ENCODE results near the gene ZFX. TPM values are rescaled to one million over a fixed set of nuclear protein-coding genes. Genes with fewer than 3 reads are reported as not detected.

Gene ZFX
- total RNA-seq, 4 donors from 2014 or later: 19.2 to 88.0 (median 49.5) TPM

- no peak for DNase-seq
- Histone ChIP-seq H3K27me3 (no peaks in the 10 kb centered on the region), H3K9me3 (no peaks in the 10 kb centered on the region), H3K36me3 (peaks cover 0 to 19% (median 5%) of the 10 kb centered on the region in 3 donors), H3K27ac (no peak overlapping the region), H3K4me3 (no peak overlapping the region), H3K4me1 (peaks cover 8 to 45% (median 18%) of the 10 kb centered on the region in 3 donors)
- intact Hi-C loops (cut with DNase I): no loop called here
- TF ChIP-seq POLR2A (IDR thresholded peaks at IDR 0.05) (no peak), CTCF (IDR thresholded peaks at IDR 0.05) (no peak)
- WGBS, 2 donors: 50 to 58% methylated on average over 2 to 3 of the region's 3 CpGs
Observed at GRCh38 chrX:24169211-24169610, 19.7 kb downstream of the ZFX start.

- H3K27ac ChIP-seq: no peak overlapping the region
- no peak for DNase-seq
- no peaks in the 10 kb centered on the region for H3K27me3 ChIP-seq
- no peak for TF ChIP-seq POLR2A (IDR thresholded peaks at IDR 0.05)
- TF ChIP-seq CTCF (IDR thresholded peaks at IDR 0.05): no peak
- WGBS, 2 donors: 77 to 86% methylated on average over 7 to 10 of the region's 11 CpGs
- intact Hi-C loops (cut with DNase I): no loop called here
- H3K9me3 ChIP-seq: no peaks in the 10 kb centered on the region
- H3K36me3 ChIP-seq: peaks cover 0 to 59% (median 26%) of the 10 kb centered on the region in 3 donors
- H3K4me3 ChIP-seq: no peak overlapping the region
- H3K4me1 ChIP-seq: peaks cover 8 to 27% (median 15%) of the 10 kb centered on the region in 3 donors
Observed at GRCh38 chrX:24173115-24173847, 23.8 kb downstream of the ZFX start.

GRCh38 chrX:24175276-24175675, 25.7 kb downstream of the ZFX start:
- intact Hi-C loops (cut with DNase I): no loop called here
- Histone ChIP-seq H3K9me3 (no peaks in the 10 kb centered on the region), H3K4me3 (no peak overlapping the region), H3K27ac (no peak overlapping the region), H3K36me3 (peaks cover 6 to 77% (median 36%) of the 10 kb centered on the region in 3 donors), H3K4me1 (peaks cover 0 to 7% (median 6%) of the 10 kb centered on the region in 3 donors), H3K27me3 (no peaks in the 10 kb centered on the region)
- TF ChIP-seq POLR2A (IDR thresholded peaks at IDR 0.05) (no peak), CTCF (IDR thresholded peaks at IDR 0.05) (no peak)
- no peak for DNase-seq
- 44 to 63% methylated on average over 1 of the region's 1 CpG for WGBS, 2 donors

- no peak for TF ChIP-seq CTCF (IDR thresholded peaks at IDR 0.05)
- TF ChIP-seq POLR2A (IDR thresholded peaks at IDR 0.05): no peak
- WGBS, 2 donors: 97% methylated on average over 8 of the region's 8 CpGs; no CpG with 5 or more reads in 1 of the 2 donors
- no peak for DNase-seq
- no peaks in the 10 kb centered on the region for H3K27me3 ChIP-seq
- no peaks in the 10 kb centered on the region for H3K9me3 ChIP-seq
- no peaks in the 10 kb centered on the region for H3K4me1 ChIP-seq
- no peak overlapping the region for H3K4me3 ChIP-seq
- no peak overlapping the region for H3K27ac ChIP-seq
- intact Hi-C loops (cut with DNase I): no loop called here
- H3K36me3 ChIP-seq: peaks cover 6 to 77% (median 36%) of the 10 kb centered on the region in 3 donors
Observed at GRCh38 chrX:24178441-24178840, 28.9 kb downstream of the ZFX start.

- Histone ChIP-seq H3K9me3 (no peaks in the 10 kb centered on the region), H3K4me3 (no peak overlapping the region), H3K27ac (no peak overlapping the region), H3K27me3 (no peaks in the 10 kb centered on the region), H3K4me1 (no peaks in the 10 kb centered on the region), H3K36me3 (peaks cover 6 to 33% (median 9%) of the 10 kb centered on the region in 3 donors)
- DNase-seq: no peak
- TF ChIP-seq POLR2A (IDR thresholded peaks at IDR 0.05) (no peak), CTCF (IDR thresholded peaks at IDR 0.05) (no peak)
- WGBS, 2 donors: 18 to 49% methylated on average over 4 to 5 of the region's 5 CpGs
- intact Hi-C loops (cut with DNase I): no loop called here
Observed at GRCh38 chrX:24184018-24184417, 34.5 kb downstream of the ZFX start.
